Activated naive CD8-positive, alpha-beta T cell treated with anti-CD3 and anti-CD28 coated beads, Interleukin-2, amount 50 U/mL, for 24 hours (primary cell): Measurements from ENCODE around the gene PKD1.

ENCODE experiments used
- ATAC-seq: fragments of 150-1000 bp; cut with Tn5 transposase; one replicate; pipeline ENCODE4 v1.10.0; 2021
- DNase-seq: peaks from one replicate; pipeline ENCODE4 v3.0.0; 2021
- H3K27ac Mint-ChIP-seq: one replicate; pipeline ENCODE4 v1.8.0; 2021; ENCODE audit warnings: mild to moderate bottlenecking, mixed read lengths
- H3K27me3 Mint-ChIP-seq: one replicate; pipeline ENCODE4 v1.8.0; 2021; ENCODE audit warnings: mixed read lengths
- H3K36me3 Mint-ChIP-seq: one replicate; pipeline ENCODE4 v1.8.0; 2021; ENCODE audit warnings: low read depth, mixed read lengths
- H3K4me1 Mint-ChIP-seq: one replicate; pipeline ENCODE4 v1.8.0; 2021; ENCODE audit warnings: mixed read lengths
- H3K4me3 Mint-ChIP-seq: one replicate; pipeline ENCODE4 v1.8.0; 2021; ENCODE audit warnings: mild to moderate bottlenecking, moderate library complexity, mixed read lengths
- H3K9me3 Mint-ChIP-seq: one replicate; pipeline ENCODE4 v1.8.0; 2021; ENCODE audit warnings: mixed read lengths

Gene PKD1

GRCh38 chr16:2160915-2161551, 25.3 kb upstream of the PKD1 start:
- H3K36me3 Mint-ChIP-seq, result peaks cover 4% of the 10 kb centered on the region
- no peak overlapping the region for H3K4me3 Mint-ChIP-seq
- DNase-seq, result no peak
- ATAC-seq, result no peak
- no peaks in the 10 kb centered on the region for H3K9me3 Mint-ChIP-seq
- H3K27ac Mint-ChIP-seq, result no peak overlapping the region
- peaks cover 25% of the 10 kb centered on the region for H3K4me1 Mint-ChIP-seq
- no peaks in the 10 kb centered on the region for H3K27me3 Mint-ChIP-seq

- H3K4me3 Mint-ChIP-seq, result no peak overlapping the region
- H3K27ac Mint-ChIP-seq, result no peak overlapping the region
- H3K27me3 Mint-ChIP-seq, result peaks cover 3% of the 10 kb centered on the region
- H3K9me3 Mint-ChIP-seq, result no peaks in the 10 kb centered on the region
- DNase-seq, result no peak
- peaks cover 11% of the 10 kb centered on the region for H3K36me3 Mint-ChIP-seq
- ATAC-seq, result no peak
- H3K4me1 Mint-ChIP-seq, result peaks cover 35% of the 10 kb centered on the region
Measured at GRCh38 chr16:2159175-2159838, 23.6 kb upstream of the PKD1 start.

GRCh38 chr16:2158262-2158638, 22.6 kb upstream of the PKD1 start:
- peaks cover 21% of the 10 kb centered on the region for H3K36me3 Mint-ChIP-seq
- peaks cover 3% of the 10 kb centered on the region for H3K27me3 Mint-ChIP-seq
- H3K4me3 Mint-ChIP-seq, result no peak overlapping the region
- no peak for ATAC-seq
- no peak for DNase-seq
- no peaks in the 10 kb centered on the region for H3K9me3 Mint-ChIP-seq
- no peak overlapping the region for H3K27ac Mint-ChIP-seq
- peaks cover 35% of the 10 kb centered on the region for H3K4me1 Mint-ChIP-seq

GRCh38 chr16:2157480-2158261, 22.0 kb upstream of the PKD1 start:
- peak overlapping the region; percentile 91 for H3K27ac Mint-ChIP-seq

GRCh38 chr16:2156849-2157224, 21.1 kb upstream of the PKD1 start:
- Mint-ChIP-seq H3K4me1 (peaks cover 36% of the 10 kb centered on the region), H3K27me3 (peaks cover 3% of the 10 kb centered on the region), H3K36me3 (peaks cover 35% of the 10 kb centered on the region), H3K9me3 (no peaks in the 10 kb centered on the region), H3K4me3 (peak overlapping the region; percentile 93), H3K27ac (peak overlapping the region; percentile 91)
- no peak for DNase-seq
- no peak for ATAC-seq

More at GRCh38 chr16:2157480-2158261, 22.0 kb upstream of the PKD1 start:
- H3K4me3 Mint-ChIP-seq, result peak overlapping the region; percentile 93
- H3K27me3 Mint-ChIP-seq, result peaks cover 3% of the 10 kb centered on the region
- peaks cover 27% of the 10 kb centered on the region for H3K36me3 Mint-ChIP-seq
- DNase-seq (no peak), ATAC-seq (no peak)
- H3K4me1 Mint-ChIP-seq, result peaks cover 33% of the 10 kb centered on the region
- H3K9me3 Mint-ChIP-seq, result no peaks in the 10 kb centered on the region

- ATAC-seq (no peak), DNase-seq (peak; percentile 31)
- Mint-ChIP-seq H3K27me3 (peaks cover 3% of the 10 kb centered on the region), H3K4me3 (peak overlapping the region; percentile 93), H3K4me1 (peaks cover 40% of the 10 kb centered on the region), H3K9me3 (no peaks in the 10 kb centered on the region), H3K36me3 (peaks cover 42% of the 10 kb centered on the region), H3K27ac (peak overlapping the region; percentile 91)
Measured at GRCh38 chr16:2155977-2156848, 20.5 kb upstream of the PKD1 start.

- Mint-ChIP-seq H3K27ac (peak within 1 kb of the TSS; percentile 98), H3K4me1 (peaks cover 43% of the 10 kb centered on the region), H3K36me3 (peaks cover 44% of the 10 kb centered on the region), H3K4me3 (peak within 1 kb of the TSS; percentile 93), H3K9me3 (no peaks in the 10 kb centered on the region), H3K27me3 (peaks cover 3% of the 10 kb centered on the region)
- DNase-seq (peak; percentile 96), ATAC-seq (peak; percentile 90)
Measured at GRCh38 chr16:2155091-2155950, 19.6 kb upstream of the PKD1 start, which contains the start of gene TRAF7. TSS of gene TRAF7 (plus strand) at chr16:2155782. CDS start at chr16:2163921, 8,139 bp downstream.

- H3K27me3 Mint-ChIP-seq, result peaks cover 3% of the 10 kb centered on the region
- ATAC-seq, result no peak
Measured at GRCh38 chr16:2154533-2155090, 18.9 kb upstream of the PKD1 start.

GRCh38 chr16:2152695-2153506, 17.2 kb upstream of the PKD1 start:
- Mint-ChIP-seq H3K36me3 (peaks cover 44% of the 10 kb centered on the region), H3K27ac (peak overlapping the region; percentile 98), H3K4me1 (peaks cover 44% of the 10 kb centered on the region), H3K27me3 (peaks cover 3% of the 10 kb centered on the region), H3K4me3 (peak overlapping the region; percentile 93), H3K9me3 (no peaks in the 10 kb centered on the region)
- DNase-seq (peak; percentile 45), ATAC-seq (no peak)

More at GRCh38 chr16:2154533-2155090, 18.9 kb upstream of the PKD1 start:
- DNase-seq, result peak; percentile 40
- peak overlapping the region; percentile 93 for H3K4me3 Mint-ChIP-seq
- H3K27ac Mint-ChIP-seq, result peak overlapping the region; percentile 98
- peaks cover 48% of the 10 kb centered on the region for H3K4me1 Mint-ChIP-seq
- no peaks in the 10 kb centered on the region for H3K9me3 Mint-ChIP-seq
- H3K36me3 Mint-ChIP-seq, result peaks cover 44% of the 10 kb centered on the region

- Mint-ChIP-seq H3K4me3 (peak overlapping the region; percentile 93), H3K36me3 (peaks cover 44% of the 10 kb centered on the region), H3K9me3 (no peaks in the 10 kb centered on the region), H3K4me1 (peaks cover 32% of the 10 kb centered on the region), H3K27ac (peak overlapping the region; percentile 98), H3K27me3 (peaks cover 3% of the 10 kb centered on the region)
- DNase-seq (peak; percentile 25), ATAC-seq (no peak)
Measured at GRCh38 chr16:2151188-2152091, 15.7 kb upstream of the PKD1 start.

- peaks cover 29% of the 10 kb centered on the region for H3K4me1 Mint-ChIP-seq
- H3K36me3 Mint-ChIP-seq, result peaks cover 44% of the 10 kb centered on the region
- peak overlapping the region; percentile 98 for H3K27ac Mint-ChIP-seq
- ATAC-seq, result no peak
- H3K4me3 Mint-ChIP-seq, result peak overlapping the region; percentile 93
- no peaks in the 10 kb centered on the region for H3K9me3 Mint-ChIP-seq
- peaks cover 3% of the 10 kb centered on the region for H3K27me3 Mint-ChIP-seq
- peak; percentile 56 for DNase-seq
Measured at GRCh38 chr16:2150418-2151187, 14.9 kb upstream of the PKD1 start.
